ENCODE results near the gene GIMAP5.

GRCh38 chr7:150753826-150754603 lies 16.8 kb downstream of the GIMAP5 start:
- TF ChIP-seq CTCF (IDR thresholded peaks at IDR 0.05; ENCODE audit: low read length) (peak; percentile 64), EZH2 (IDR thresholded peaks at IDR 0.05; ENCODE audit: borderline replicate concordance, low read length) (no peak)

All from OCI-LY1 (cell line).